Loucy (cell line): Measurements from ENCODE around the gene SEC24B.
"Not testable (repeated sequence)": the region's sequence is repeated elsewhere in the genome, so short reads cannot be mapped to it uniquely, and the experiment has no call there.

ENCODE experiments used
- H2AFZ ChIP-seq: fragments of 200-600 bp; sonication (generic); 2 replicates; pipeline ENCODE4 v1.6.0; 2016; ENCODE audit warnings: antibody characterized with exemption, mild to moderate bottlenecking, low read length, moderate library complexity
- H3F3A ChIP-seq: fragments of 200-600 bp; 2 replicates; pipeline ENCODE4 v1.6.0; 2016; ENCODE audit warnings: antibody characterized with exemption, low read depth, mild to moderate bottlenecking
- H3K27me3 ChIP-seq: fragments of 200-600 bp; sonication (generic); 2 replicates; pipeline ENCODE4 v1.6.1; 2014; ENCODE audit warnings: low read length, mild to moderate bottlenecking; ENCODE audit not compliant: insufficient read depth, poor library complexity, severe bottlenecking
- H3K36me3 ChIP-seq: fragments of 200-600 bp; sonication (generic); 2 replicates; pipeline ENCODE4 v1.6.1; 2016; ENCODE audit warnings: low read length; ENCODE audit not compliant: insufficient read depth
- H3K4me1 ChIP-seq: fragments of 200-600 bp; sonication (generic); 2 replicates; pipeline ENCODE4 v1.5.1; 2014; ENCODE audit warnings: low read length, mild to moderate bottlenecking; ENCODE audit not compliant: insufficient read depth, poor library complexity, severe bottlenecking
- H3K4me2 ChIP-seq: fragments of 200-600 bp; sonication (generic); 2 replicates; pipeline ENCODE4 v1.6.0; 2014; ENCODE audit warnings: antibody characterized with exemption, low read length, low read depth, mild to moderate bottlenecking; ENCODE audit not compliant: poor library complexity, severe bottlenecking
- H3K4me3 ChIP-seq: fragments of 200-600 bp; sonication (generic); 2 replicates; pipeline ENCODE4 v1.5.1; 2014; ENCODE audit warnings: low read length, mild to moderate bottlenecking, mixed read lengths; ENCODE audit not compliant: poor library complexity, severe bottlenecking
- H3K79me2 ChIP-seq: fragments of 200-600 bp; sonication (generic); 2 replicates; pipeline ENCODE4 v1.6.1; 2014; ENCODE audit warnings: low read length; ENCODE audit not compliant: insufficient read depth
- H3K9ac ChIP-seq: fragments of 200-600 bp; sonication (generic); 2 replicates; pipeline ENCODE4 v1.6.0; 2014; ENCODE audit warnings: mild to moderate bottlenecking, low read depth, low read length, moderate library complexity; ENCODE audit not compliant: poor library complexity, severe bottlenecking
- H3K9me2 ChIP-seq: fragments of 200-600 bp; sonication (generic); replicated peaks from 2 replicates; pipeline ENCODE4 v1.6.1; 2016; ENCODE audit warnings: low read depth, low read length, mixed read lengths
- H3K9me3 ChIP-seq: fragments of 200-600 bp; sonication (generic); 2 replicates; pipeline ENCODE4 v1.6.1; 2014; ENCODE audit warnings: mild to moderate bottlenecking, antibody characterized with exemption, low read length, low read depth; ENCODE audit not compliant: insufficient read depth
- H4K20me1 ChIP-seq: fragments of 200-600 bp; sonication (generic); 2 replicates; pipeline ENCODE4 v1.6.0; 2014; ENCODE audit warnings: antibody characterized with exemption, low read length, mild to moderate bottlenecking; ENCODE audit not compliant: insufficient read depth, poor library complexity, severe bottlenecking
- CTCF ChIP-seq: fragments of 200-600 bp; sonication (generic); conservative IDR thresholded peaks from 2 replicates; pipeline ENCODE4 v1.5.1; 2014; ENCODE audit warnings: mild to moderate bottlenecking, antibody characterized with exemption, low read length
- EZH2phosphoT487 ChIP-seq: fragments of 200-600 bp; IDR thresholded peaks from 2 replicates; pipeline ENCODE4 v1.6.1; 2018; ENCODE audit warnings: antibody characterized with exemption, mild to moderate bottlenecking, moderate library complexity, borderline replicate concordance

Gene SEC24B

GRCh38 chr4:109557433-109557832 lies 123.8 kb downstream of the SEC24B start:
- no peak overlapping the region for H3K9ac ChIP-seq
- H3K4me2 ChIP-seq, result no peak overlapping the region
- no peaks in the 10 kb centered on the region for H3K27me3 ChIP-seq
- no peaks in the 10 kb centered on the region for H3F3A ChIP-seq
- peaks cover 13% of the 10 kb centered on the region for H3K4me1 ChIP-seq
- H3K36me3 ChIP-seq, result no peaks in the 10 kb centered on the region
- peaks cover 4% of the 10 kb centered on the region; the same call in 1 of the 2 replicates for H3K79me2 ChIP-seq
- H2AFZ ChIP-seq, result no peak overlapping the region
- H3K9me3 ChIP-seq, result no peaks in the 10 kb centered on the region
- H4K20me1 ChIP-seq, result no peaks in the 10 kb centered on the region
- TF ChIP-seq CTCF (no peak), EZH2phosphoT487 (no peak)
- no peak overlapping the region for H3K4me3 ChIP-seq
- no peaks in the 10 kb centered on the region for H3K9me2 ChIP-seq

GRCh38 chr4:109558095-109558494 lies 124.5 kb downstream of the SEC24B start:
- H3K4me1 ChIP-seq, result peaks cover 19% of the 10 kb centered on the region
- H4K20me1 ChIP-seq, H3F3A ChIP-seq, H3K9me2 ChIP-seq, H2AFZ ChIP-seq, H3K9me3 ChIP-seq, H3K36me3 ChIP-seq, H3K9ac ChIP-seq, H3K79me2 ChIP-seq, H3K4me3 ChIP-seq, H3K27me3 ChIP-seq, H3K4me2 ChIP-seq: not testable (repeated sequence)

GRCh38 chr4:109559625-109559982 lies 126.0 kb downstream of the SEC24B start:
- Histone ChIP-seq H3F3A (no peaks in the 10 kb centered on the region), H3K27me3 (no peaks in the 10 kb centered on the region), H3K79me2 (peaks cover 4% of the 10 kb centered on the region; the same call in 1 of the 2 replicates), H2AFZ (peak overlapping the region; percentile 81), H3K4me1 (peaks cover 22% of the 10 kb centered on the region), H3K36me3 (no peaks in the 10 kb centered on the region), H3K4me3 (peak overlapping the region; percentile 83), H3K9me3 (no peaks in the 10 kb centered on the region), H3K4me2 (peak overlapping the region; percentile 82), H3K9ac (peak overlapping the region; percentile 80), H4K20me1 (no peaks in the 10 kb centered on the region), H3K9me2 (no peaks in the 10 kb centered on the region)
- no peak for TF ChIP-seq EZH2phosphoT487
- no peak for TF ChIP-seq CTCF

GRCh38 chr4:109559983-109560686 lies 126.5 kb downstream of the SEC24B start, which contains the start of gene MCUB:
Gene MCUB (plus strand): TSS chr4:109560246. CDS start chr4:109560338, 92 bp downstream.
- Histone ChIP-seq H3K9me3 (no peaks in the 10 kb centered on the region), H3K4me2 (peak within 1 kb of the TSS; percentile 82), H3F3A (no peaks in the 10 kb centered on the region), H4K20me1 (no peaks in the 10 kb centered on the region), H3K9ac (peak within 1 kb of the TSS; percentile 80), H3K4me3 (peak within 1 kb of the TSS; percentile 83), H3K4me1 (peaks cover 22% of the 10 kb centered on the region), H2AFZ (peak within 1 kb of the TSS; percentile 81), H3K27me3 (no peaks in the 10 kb centered on the region), H3K36me3 (no peaks in the 10 kb centered on the region), H3K79me2 (peaks cover 4% of the 10 kb centered on the region; the same call in 1 of the 2 replicates), H3K9me2 (no peaks in the 10 kb centered on the region)
- TF ChIP-seq CTCF, result no peak
